CD4-positive, alpha-beta T cell treated with Interleukin-15 for 1 hour (primary cell): ENCODE data around the gene KLHDC7B.

Experiments
- DNase-seq: peaks from one replicate; pipeline ENCODE4 v3.0.0-alpha.2; 2020

Gene KLHDC7B

DNA sequence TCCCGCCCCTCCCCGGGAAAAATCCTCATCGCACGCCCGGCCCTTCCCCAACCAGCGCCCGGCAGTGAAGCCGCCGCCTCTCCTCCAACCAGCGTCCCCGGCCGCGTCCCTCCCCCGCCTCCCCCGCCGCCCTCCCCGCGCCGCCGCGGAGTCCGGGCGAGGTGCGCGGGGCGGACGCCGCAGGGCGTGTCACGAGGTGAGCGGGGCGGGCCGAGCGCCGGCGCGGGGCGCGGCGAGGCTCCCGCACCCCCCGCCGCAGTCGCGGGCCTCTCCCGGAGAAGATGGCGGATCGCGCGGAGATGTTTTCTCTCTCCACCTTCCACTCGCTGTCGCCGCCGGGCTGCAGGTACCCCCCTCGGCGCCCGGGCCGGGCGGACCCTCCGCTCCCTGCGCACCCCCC lies 54.8 kb downstream of the KLHDC7B start, which contains the start of gene MAPK8IP2:
Gene MAPK8IP2, plus strand, starts transcription at position 256 of the 400 bp plus-strand sequence. Its CDS starts 26 bp downstream, at position 282.
- no peak for DNase-seq
